SK-N-MC (cell line): ENCODE results near the gene C1orf50.

Experiments
- EZH2 ChIP-seq: fragments of 200-600 bp; sonication (generic); IDR thresholded peaks from one replicate; pipeline ENCODE4 v1.6.1; 2017; ENCODE audit warnings: antibody characterized with exemption
- POLR2AphosphoS5 ChIP-seq: IDR thresholded peaks from 2 replicates; pipeline ENCODE4 v1.6.1; 2012; ENCODE audit warnings: mild to moderate bottlenecking, low read depth, low read length, borderline replicate concordance

- TF ChIP-seq POLR2AphosphoS5 (no peak), EZH2 (no peak)
Observed at GRCh38 chr1:42735477-42736105, 31.5 kb upstream of the C1orf50 start.
